Inflammatory macrophage treated with lipopolysaccharide for 4 hours (primary cell): ENCODE data around the gene SCRN1.

Experiments used
- DNase-seq: peaks from one replicate; pipeline ENCODE4 v3.0.0-alpha.2; 2020

SCRN1 gene

DNA sequence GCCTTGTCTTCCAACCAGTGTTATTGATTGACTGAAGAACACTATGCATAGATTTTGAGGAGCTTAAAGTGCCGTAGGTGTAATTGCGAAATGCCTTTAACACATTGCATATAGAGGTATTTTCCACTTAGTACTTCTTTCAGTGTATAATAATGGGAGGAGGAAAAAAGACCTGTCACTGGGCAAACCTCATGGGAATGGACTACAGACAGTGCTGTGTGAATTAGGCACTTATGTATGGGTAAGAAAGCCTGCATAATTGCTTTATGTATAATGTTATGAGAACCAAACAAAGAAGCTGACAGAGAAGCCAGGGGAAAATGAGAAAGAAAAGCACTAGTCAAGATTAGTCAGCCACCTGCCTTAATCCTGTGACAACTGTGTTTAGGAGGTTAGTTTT lies 12.4 kb upstream of the SCRN1 start:
- peak; percentile 4 for DNase-seq

DNA sequence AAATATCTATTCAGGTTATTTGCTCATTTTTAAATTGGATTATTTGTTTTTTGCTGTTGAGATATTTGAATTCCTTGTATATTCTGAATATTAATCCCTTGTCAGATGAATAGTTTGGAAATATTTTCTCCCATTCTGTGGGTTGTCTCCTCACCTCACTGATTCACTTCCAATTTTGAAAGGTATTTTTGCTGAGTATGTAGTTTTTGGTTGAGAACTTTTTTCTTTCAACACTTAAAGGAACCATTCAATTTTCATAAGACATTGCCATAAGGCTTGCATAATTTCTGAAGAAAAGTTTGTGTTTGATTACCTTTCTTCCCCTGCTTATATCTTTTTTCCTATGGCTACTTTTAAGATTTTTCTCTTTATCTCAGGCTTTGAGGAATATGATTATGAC lies 8.9 kb upstream of the SCRN1 start:
- no peak for DNase-seq

DNA sequence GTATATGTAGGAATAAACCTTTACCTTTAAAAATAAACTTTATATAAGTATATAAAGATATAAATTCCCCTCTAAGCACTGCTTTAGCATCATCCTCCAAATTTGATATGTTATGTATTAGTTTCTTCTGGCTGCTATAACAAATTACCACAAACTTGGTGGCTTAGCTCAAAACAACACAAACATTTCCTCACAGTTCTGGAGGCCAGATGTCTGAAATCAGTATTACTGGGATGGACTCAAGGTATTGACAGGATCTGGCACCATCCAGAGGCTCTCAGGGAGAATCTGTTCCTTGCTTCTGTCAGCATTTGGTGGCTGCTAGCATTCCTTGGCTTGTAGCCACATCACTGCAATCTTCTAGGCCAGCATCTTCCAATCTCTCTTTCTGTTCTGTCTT lies 6.7 kb upstream of the SCRN1 start:
- DNase-seq = no peak

DNA sequence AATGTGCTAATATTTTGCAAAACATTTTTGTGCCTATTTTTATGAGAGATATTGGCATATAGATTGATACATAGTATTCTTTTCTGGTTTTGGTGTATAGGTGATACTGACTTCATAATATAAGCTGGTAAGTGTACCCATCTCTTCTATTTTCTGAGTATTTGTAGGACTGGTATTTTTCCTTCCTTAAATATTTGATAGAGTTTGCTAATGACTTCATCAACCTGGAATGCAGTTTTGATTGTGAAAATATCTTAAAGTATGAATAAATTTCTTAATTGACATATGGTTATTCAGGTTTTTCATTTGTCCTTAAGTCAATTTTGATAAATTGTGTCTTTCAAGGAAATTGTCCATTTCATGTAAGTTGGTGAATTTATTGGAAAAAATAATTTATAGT lies 6.1 kb upstream of the SCRN1 start:
- DNase-seq = no peak

DNA sequence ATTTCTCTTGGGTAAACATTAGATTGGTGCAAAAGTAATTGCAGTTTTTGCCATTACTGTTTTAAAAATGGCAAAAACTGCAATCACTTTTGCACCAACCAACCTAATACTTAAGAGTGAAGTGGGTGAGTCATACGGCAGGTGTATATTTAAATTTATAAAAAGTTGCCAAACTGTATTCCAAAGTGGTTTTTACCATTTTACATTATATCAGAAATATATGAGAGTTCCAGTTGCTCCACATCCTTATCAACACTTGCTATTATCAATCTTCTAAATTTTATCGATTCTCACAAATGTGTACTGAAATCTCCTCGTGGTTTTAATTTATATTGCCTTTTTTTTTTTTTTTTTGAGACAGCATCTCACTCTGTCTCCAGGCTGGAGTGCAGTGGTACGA lies 3.5 kb upstream of the SCRN1 start:
- DNase-seq = no peak

DNA sequence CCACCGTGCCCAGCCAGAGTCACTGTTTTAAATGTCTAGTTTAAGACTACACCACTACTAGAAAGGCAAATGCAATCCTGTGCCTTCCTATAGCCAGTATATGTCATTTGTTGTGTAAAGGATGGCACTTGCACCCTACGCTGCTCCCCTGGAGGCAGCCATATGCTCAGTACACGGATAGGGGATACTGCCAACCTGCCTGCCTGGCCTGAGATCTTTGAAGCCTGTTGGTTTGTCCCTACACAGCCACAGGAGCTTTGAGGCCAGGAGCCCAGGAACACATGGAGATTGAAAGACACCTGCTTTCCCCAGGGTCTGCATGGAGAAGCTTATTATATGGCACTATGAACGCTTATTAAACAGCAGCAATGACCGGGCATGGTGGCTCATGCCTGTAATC lies 2.3 kb upstream of the SCRN1 start:
- DNase-seq = no peak

DNA sequence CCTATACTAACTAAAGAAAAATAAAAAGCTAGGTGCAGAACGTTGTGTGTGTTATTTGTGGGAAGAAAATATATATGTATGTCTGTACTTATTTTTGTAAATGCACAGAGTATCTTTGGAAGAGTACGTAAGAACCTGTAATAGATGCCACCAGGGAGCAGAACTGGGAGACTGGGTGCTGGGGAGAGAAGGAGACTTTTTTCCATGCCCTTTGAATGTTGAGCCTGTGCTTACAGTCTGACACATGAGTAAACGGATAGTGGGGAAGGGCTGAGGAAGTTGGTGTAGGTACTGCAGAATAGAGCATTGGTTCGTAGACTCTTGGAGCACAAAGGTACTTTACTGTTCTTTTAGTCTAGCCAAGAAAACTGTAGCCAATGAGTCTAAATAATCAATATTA lies 1.3 kb upstream of the SCRN1 start:
- no peak for DNase-seq

DNA sequence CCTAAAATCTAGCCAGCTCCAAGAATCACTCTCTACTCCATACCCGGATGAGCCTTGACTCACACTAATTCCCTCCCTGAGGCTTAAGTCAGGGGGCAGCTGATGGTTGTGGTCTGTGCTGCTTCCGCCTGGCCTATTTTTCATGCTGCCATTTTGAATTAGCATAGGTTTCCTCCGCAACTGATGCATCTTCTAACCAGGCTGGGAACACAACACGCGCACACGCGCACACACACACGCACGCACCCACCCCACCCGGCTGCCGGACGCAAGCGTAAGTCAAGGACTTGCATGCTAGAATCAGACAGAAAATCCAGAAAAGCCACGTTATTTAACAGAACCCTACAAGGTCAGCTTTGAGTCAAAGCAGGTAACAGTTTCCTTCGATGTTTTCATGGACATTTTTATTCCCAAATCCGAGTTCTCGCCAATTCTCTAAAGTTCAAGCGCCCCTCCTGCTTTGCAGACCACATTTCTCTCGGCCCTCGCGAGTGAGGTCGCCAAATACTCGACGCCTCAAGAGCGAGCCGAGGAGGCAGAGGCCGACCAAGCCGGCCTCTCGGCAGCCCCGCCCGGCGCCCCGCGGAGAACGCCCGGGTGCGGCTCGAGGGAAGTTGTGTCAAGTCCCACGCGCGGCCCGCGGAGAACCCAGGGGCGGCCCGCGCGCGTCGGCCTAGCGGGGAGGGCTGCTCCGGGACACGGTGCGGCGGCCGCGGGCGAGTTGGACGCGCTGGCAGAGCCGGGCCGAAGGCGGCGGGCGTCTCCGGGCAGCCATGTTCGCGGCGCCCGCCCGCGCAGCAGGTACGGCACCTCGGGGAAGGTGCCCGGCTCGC lies 961 bp downstream of the SCRN1 start:
- peak; percentile 44 for DNase-seq

DNA sequence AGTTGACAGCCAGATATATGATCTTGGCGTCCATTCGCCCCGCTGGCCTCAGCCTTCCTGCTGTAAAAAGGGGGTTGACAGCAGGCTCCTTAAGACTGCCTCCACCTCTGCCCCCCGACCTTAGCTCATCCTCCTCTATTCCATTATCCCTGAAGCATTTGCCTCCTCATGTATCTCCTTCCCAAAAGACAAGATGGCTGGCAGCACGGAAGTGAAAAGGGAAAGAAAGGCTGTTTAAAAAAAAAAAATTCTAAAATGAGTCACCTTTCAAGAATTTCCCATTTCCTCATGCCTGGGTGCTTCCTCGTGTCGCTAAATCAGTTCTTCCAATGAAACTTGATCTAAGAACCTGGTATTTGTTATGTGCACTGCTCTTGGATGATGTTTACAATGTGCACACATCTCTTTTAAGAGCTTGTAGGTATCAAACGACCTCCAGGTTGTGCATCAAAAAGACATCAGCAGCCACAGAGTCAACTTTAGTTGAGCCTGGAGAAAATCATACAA lies 1.7 kb downstream of the SCRN1 start:
- DNase-seq = peak; percentile 88

DNA sequence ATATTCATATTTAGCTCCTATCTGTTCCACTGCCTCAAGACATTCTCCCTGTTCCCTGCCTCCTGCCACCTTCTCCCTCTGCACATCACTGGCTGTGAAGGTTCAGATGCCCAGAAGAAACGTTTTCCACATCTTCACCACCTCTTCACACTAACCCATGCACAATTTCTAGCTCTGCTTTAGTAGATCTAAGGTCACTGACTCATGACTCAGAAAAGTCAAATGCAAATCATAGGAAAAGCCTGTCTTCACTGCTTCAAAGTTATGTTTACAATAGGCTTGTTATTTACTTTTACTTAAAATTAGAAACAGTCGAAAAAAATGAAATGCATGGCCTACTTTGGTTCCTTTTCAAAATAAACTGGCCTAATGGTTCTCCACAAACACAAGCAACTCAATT lies 2.5 kb downstream of the SCRN1 start:
- peak; percentile 48 for DNase-seq

DNA sequence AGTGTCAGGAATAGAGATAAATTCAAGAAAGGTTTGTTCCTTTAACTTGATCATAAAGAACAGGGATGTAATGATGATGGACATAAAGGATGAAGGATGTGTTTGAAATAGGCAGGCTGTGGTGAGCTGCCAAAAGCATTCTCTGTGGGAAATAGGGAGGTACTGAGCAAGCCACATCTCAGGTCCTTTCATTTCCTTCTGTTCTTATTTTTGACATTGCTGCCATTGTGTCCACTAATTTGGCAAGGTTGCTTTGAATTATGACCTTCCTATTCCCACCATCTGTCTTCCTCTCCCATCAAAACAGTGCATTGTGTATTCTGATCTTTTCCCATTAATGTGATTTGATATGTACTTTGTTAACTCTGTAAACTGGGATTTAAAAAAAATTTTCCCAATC lies 9.4 kb downstream of the SCRN1 start:
- no peak for DNase-seq

DNA sequence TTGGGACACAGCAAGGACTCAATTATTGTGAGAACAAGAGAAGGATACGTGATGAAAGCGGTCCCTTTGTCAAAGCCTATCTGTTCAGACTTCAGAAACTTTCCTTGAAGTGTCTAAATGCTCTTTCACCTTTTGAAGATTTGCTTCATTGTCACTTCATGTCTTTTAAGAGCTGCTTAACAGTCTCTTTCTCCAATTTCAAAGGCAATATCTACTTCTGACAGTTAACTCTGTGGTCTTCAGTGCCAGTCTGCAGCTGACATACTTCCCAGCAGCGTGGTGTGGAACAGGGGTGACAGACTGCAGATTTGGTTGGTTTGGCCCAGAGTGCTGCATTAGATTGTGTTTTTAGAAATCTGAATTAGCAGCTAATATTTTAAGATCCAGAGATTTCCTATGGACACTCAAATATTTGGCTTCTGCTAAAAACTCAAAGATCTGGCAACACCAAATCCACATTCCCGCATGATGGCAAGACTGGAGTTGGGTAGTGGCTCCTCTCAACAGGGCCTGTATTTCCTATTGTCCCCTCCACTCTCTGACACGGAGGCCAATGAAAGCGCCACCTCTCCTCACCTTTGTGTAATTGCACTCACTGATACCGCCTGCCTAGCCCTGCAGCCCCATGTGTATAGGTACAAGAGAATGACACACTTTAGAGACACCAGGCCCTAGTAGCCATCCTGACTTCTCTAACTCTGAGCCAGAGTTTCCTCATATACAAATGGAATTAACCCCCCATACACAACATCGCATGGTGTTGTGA lies 11.5 kb downstream of the SCRN1 start:
- no peak for DNase-seq

DNA sequence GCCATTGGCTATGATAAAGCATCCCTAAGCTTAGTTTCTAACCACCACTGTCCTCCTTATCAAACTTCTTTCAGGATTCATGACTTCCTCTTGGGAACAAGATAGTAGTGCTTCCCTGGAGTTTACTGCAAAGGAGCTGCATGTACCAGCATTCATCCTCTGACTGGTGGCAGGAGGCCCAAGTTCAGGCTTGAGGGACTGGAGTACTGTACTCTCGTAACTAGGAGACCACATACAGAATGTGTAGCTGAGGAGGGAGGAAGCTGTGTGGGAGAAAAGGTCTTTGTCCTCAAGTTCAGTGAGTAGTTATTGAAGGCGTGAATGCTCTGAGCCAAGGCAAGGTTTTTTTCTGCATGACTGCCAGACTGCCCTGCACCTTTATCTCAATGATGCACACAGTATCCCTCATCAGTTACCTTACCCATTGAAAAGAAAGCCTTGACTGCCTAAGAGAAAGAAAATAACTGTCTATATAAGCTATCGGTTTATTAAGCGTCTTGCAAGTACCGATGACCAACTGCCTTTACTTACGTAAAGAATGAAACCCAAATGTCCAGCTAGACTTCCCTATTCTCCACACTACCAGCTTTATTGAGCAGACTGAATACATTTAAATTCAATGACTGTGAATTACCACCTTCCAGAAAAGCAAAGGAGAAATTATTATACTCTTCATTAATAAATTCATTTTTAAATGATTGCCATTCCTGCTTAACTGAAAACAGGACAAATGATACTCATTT lies 12.8 kb downstream of the SCRN1 start:
- peak; percentile 66 for DNase-seq

DNA sequence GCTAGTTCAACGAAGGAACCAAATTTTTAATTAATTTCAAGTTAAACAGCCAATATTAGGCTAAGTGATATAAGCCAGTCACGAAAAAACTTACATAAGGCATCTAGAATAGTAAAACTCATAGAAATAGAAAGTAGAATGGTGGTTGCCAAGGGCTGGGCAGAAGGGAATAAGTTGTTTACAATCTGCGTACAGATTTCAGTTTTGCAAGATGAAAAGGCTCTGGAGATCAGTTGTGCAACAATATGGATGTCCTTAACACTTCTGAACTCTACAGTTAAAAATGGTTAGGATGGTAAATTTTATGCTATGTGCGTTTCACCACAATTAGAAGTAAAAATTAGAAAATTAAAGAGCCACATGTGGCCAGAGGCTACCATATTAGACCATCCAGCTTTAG lies 13.3 kb downstream of the SCRN1 start:
- DNase-seq = peak; percentile 42

DNA sequence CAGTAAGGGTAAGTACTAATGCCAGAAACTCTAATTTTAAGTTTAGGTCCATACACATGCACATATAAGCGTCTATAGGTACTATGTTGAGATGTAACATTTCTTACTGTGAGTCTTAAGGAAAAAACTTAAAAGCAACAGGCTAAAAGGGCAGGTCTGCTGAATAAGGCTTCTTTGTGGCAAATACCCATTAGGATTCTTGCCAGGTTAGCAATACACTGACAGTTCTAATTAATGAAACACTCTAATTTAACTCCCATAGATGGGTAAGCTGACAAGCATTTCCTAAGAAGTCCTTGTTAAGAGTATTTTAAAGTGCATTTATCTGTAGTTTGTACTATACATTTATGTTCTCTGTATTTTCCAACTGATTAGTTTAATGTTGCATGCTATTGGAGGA lies 14.0 kb downstream of the SCRN1 start:
- no peak for DNase-seq

DNA sequence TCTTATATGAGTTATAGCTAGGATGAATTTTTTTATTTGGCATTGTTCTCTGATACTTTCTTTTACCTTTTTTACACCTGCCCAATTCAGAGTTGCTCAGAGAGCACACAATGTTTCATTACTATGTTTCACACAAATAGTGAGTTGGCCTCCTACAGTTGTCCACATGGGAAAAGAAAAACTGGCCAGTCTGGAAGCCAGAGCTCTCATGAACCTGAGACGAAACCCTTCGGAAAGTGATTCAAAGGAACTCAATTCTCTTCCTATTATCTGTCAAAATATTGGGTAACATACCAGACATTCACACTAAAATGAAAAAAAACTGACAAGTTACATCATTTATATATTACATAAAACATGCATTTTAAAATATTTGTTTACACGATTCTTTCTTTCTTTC lies 15.3 kb downstream of the SCRN1 start:
- DNase-seq = no peak

DNA sequence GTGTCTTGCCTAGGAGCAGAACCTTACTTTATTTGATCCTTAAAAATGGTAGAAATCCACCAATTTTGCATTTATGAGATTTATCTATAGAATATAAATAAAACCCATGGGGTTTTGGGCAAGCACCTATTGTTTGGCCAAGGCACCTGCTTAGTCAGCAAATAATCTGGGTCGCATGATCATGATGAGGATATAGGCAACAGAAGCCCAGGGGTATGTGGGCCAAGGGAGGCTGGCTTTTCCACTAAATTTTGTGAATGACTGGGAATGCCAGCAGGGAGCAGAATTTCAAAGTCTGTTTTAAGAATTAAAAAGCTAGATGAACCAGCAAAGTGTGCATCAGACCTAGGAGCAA lies 17.3 kb downstream of the SCRN1 start:
- DNase-seq = no peak

DNA sequence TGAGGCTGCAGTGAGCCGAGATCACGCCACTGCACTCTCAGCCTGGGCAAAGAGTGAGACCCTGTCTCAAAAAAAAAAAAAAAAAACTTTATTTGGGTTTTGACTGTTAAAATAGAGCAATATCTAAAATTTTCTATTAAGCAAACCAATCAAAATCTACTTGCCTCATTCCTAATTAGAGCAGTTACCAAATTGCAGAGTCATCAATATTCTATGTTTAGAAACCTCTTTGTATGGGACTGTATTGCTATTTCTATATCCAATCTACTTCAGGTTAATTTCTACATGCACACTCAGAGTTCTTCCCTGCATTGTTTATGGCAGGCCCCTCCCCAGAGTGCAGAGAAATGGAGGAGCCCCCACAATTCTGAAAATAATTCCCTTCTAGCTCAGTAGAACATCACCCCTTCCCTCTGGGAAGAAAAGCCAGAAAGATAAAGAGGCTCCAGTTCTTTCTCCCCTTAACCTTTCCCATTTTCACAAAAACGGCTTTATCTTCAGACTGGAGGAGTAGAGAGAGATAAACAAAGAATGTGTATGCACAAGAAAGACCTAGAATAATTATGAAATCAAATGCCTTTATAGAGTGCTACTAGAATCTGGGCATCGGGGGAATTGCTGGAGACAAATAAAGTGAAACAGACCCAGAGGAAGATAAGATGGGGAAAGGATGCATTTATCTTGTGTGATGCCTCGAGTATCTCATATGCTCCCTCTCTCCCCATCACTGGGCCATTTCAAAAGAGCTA lies 17.9 kb downstream of the SCRN1 start:
- DNase-seq = no peak

DNA sequence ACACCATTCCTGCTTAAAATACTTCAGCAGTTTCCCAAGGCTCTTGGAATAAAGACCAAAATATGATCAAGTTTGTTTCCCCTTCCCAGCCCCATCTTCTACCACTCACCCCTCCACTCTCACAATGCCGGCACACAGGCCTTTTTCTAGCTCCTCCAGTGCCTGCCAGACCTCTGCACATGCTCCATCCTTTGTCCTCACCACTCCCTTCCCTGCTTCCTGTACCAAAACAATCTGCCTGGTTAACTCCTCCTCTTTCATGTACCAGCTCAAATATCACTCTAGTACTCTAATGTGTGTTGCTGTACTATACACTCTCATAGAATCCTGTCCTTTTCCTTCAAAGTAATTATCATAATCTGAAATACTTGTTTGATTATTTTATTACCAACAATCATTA lies 19.4 kb downstream of the SCRN1 start:
- no peak for DNase-seq

DNA sequence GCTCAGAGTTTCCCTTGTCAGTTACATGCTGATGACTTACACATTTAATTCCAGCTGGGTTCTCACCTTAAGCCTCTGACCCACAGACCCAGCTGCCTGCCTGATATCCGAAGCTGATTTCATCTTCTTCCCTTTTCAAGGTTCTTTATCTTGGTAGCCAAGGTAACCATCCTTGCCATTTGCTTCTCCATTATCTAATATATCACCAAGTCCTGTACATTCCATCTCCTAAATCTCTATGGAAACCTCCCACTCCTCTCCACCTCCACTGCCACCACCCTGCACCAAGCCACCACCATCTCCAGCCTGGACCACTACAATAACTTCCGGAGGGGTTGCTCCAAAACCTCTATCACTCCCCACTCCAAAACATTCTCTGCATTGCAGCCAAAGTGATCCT lies 19.9 kb downstream of the SCRN1 start:
- DNase-seq = no peak

DNA sequence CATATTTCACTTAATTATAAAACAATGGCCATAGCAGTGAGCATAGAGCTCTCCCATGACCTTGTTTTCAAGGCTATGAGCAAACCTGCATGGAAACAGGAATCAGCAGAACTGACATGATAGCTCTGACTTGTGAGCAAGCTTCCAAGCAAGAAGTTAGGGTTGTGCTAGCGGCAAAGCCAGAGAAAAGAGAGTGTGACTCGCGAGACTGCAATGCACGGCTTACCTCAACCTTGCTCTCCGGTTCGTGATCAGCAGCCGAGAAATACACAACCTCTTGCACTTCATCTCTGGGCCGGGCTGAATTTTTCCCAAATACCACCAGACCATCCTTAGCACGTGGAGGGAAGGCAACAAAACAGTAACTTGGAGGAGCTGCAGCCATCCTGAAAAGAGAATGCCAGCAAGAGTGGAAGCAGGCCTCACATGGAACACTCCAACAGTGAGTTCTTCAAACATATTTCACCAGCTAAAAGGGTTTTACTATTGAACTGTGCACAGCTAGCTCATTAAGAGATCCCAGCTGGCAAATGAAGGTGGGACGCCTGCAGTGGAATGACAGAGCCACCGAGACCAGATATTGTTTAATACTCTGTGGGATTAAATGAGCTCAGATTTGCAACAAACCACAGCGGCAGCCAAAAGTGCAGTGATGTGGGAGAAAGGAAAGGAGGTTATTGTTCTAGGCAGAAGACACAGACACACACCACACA lies 20.8 kb downstream of the SCRN1 start:
- no peak for DNase-seq

DNA sequence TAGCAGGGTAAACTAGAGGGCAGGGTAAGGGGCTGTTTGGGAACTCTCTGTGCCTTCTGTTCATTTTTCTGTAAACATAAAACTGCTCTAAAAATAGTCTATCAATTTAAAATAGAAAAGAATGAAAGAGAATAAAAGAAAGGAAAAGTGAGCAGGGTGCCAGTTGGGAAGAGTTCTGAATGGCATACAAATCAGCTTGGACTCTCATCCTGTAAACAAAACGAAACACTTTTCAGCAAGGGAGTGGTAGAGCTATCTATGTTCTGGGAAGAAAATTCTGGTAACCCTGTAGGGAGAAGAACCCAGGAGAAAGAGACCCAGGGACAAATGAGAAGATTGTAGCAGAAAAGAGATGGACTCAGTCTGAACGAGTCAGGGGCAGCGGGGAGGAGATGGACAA lies 24.6 kb downstream of the SCRN1 start:
- no peak for DNase-seq
